ENCODE results near the gene OR5B2. TPM values are rescaled to one million over a fixed set of nuclear protein-coding genes. Genes with fewer than 3 reads are reported as not detected.

OR5B2 gene
- polyA plus RNA-seq, 3 donors: 0.06 to 0.13 (median 0.13) TPM

Other genes starting within 250 kb of the OR5B2 start
- not detected for gene OR9Q2, start 239.1 kb downstream of the OR5B2 start, polyA plus RNA-seq (ENCODE audit: insufficient read length in 3 of 3)
- not detected for gene OR1S2, start 224.0 kb downstream of the OR5B2 start, polyA plus RNA-seq (ENCODE audit: insufficient read length in 3 of 3)
- gene OR1S1, start 215.4 kb downstream of the OR5B2 start, polyA plus RNA-seq (ENCODE audit: insufficient read length in 3 of 3): not detected
- not detected for gene OR10Q1, start 199.2 kb downstream of the OR5B2 start, polyA plus RNA-seq (ENCODE audit: insufficient read length in 3 of 3)
- gene OR10W1, start 159.9 kb downstream of the OR5B2 start, polyA plus RNA-seq (ENCODE audit: insufficient read length in 3 of 3): not detected
- not detected for gene OR5B17, start 69.1 kb downstream of the OR5B2 start, polyA plus RNA-seq (ENCODE audit: insufficient read length in 3 of 3)
- not detected for gene OR5B3, start 21.2 kb downstream of the OR5B2 start, polyA plus RNA-seq (ENCODE audit: insufficient read length in 3 of 3)
- under 1 TPM in 1 of 3 donors, not detected in 2; 0.09 TPM for gene OR5B12, start 14.1 kb upstream of the OR5B2 start, polyA plus RNA-seq (ENCODE audit: insufficient read length in 3 of 3)
- gene OR5B21, start 80.0 kb upstream of the OR5B2 start, polyA plus RNA-seq (ENCODE audit: insufficient read length in 3 of 3): not detected
- 1 to 10 TPM; 8.0 to 8.9 (median 8.7) TPM for gene LPXN, start 147.7 kb upstream of the OR5B2 start, polyA plus RNA-seq (ENCODE audit: insufficient read length in 3 of 3)
- gene ZFP91, start 150.9 kb upstream of the OR5B2 start, polyA plus RNA-seq (ENCODE audit: insufficient read length in 3 of 3): 10 to 100 TPM; 56.6 to 63.1 (median 61.3) TPM
- gene CNTF, start 194.5 kb upstream of the OR5B2 start, polyA plus RNA-seq (ENCODE audit: insufficient read length in 3 of 3): 1 to 10 TPM in 2 of 3 donors, under 1 TPM in 1; 0.88 to 1.6 (median 1.6) TPM